Measurements from ENCODE around the gene SH2D3C.

The SH2D3C gene

GRCh38 chr9:127814619-127815511, 36.4 kb upstream of the SH2D3C start:
- H3K9me3 ChIP-seq (ENCODE audit: severe bottlenecking): no peaks in the 10 kb centered on the region
- no peaks in the 10 kb centered on the region for H3K27me3 ChIP-seq (ENCODE audit: insufficient read depth, low read depth, severe bottlenecking)
- H3K4me3 ChIP-seq (ENCODE audit: low read depth, low read length): no peak overlapping the region
- DNase-seq: no peak
- peaks cover 68% of the 10 kb centered on the region for H3K36me3 ChIP-seq
- TF ChIP-seq CTCF (IDR thresholded peaks at IDR 0.05; ENCODE audit: low read depth, low read length): no peak
- H3K27ac ChIP-seq: peak overlapping the region; percentile 30; the same call in 1 of the 2 replicates

- Histone ChIP-seq H3K9me3 (ENCODE audit: severe bottlenecking) (no peaks in the 10 kb centered on the region), H3K27me3 (ENCODE audit: insufficient read depth, low read depth, severe bottlenecking) (no peaks in the 10 kb centered on the region), H3K36me3 (peaks cover 76% of the 10 kb centered on the region), H3K4me3 (ENCODE audit: low read depth, low read length) (no peak overlapping the region), H3K27ac (no peak overlapping the region)
- DNase-seq: no peak
- no peak for TF ChIP-seq CTCF (IDR thresholded peaks at IDR 0.05; ENCODE audit: low read depth, low read length)
These were observed 35.3 kb upstream of the SH2D3C start for GRCh38 chr9:127813686-127814226.

GRCh38 chr9:127812936-127813675, 34.6 kb upstream of the SH2D3C start:
- H3K9me3 ChIP-seq (ENCODE audit: severe bottlenecking): no peaks in the 10 kb centered on the region
- TF ChIP-seq CTCF (IDR thresholded peaks at IDR 0.05; ENCODE audit: low read depth, low read length): no peak

GRCh38 chr9:127812011-127812410, 33.5 kb upstream of the SH2D3C start:
- Histone ChIP-seq H3K27ac (peak overlapping the region; percentile 37), H3K36me3 (peaks cover 91% of the 10 kb centered on the region), H3K4me3 (ENCODE audit: low read depth, low read length) (no peak overlapping the region), H3K27me3 (ENCODE audit: insufficient read depth, low read depth, severe bottlenecking) (no peaks in the 10 kb centered on the region), H3K9me3 (ENCODE audit: severe bottlenecking) (no peaks in the 10 kb centered on the region)
- TF ChIP-seq CTCF (IDR thresholded peaks at IDR 0.05; ENCODE audit: low read depth, low read length): no peak
- no peak for DNase-seq

More at GRCh38 chr9:127812936-127813675, 34.6 kb upstream of the SH2D3C start:
- Histone ChIP-seq H3K4me3 (ENCODE audit: low read depth, low read length) (no peak overlapping the region), H3K27ac (no peak overlapping the region), H3K27me3 (ENCODE audit: insufficient read depth, low read depth, severe bottlenecking) (no peaks in the 10 kb centered on the region), H3K36me3 (peaks cover 83% of the 10 kb centered on the region)
- DNase-seq: no peak

- Histone ChIP-seq H3K9me3 (ENCODE audit: severe bottlenecking) (no peaks in the 10 kb centered on the region), H3K4me3 (ENCODE audit: low read depth, low read length) (no peak overlapping the region), H3K27me3 (ENCODE audit: insufficient read depth, low read depth, severe bottlenecking) (no peaks in the 10 kb centered on the region), H3K27ac (peak overlapping the region; percentile 37), H3K36me3 (peaks cover 96% of the 10 kb centered on the region)
- TF ChIP-seq CTCF (IDR thresholded peaks at IDR 0.05; ENCODE audit: low read depth, low read length): no peak
- no peak for DNase-seq
These were observed 32.1 kb upstream of the SH2D3C start for GRCh38 chr9:127810378-127811187.
